ENCODE data around the gene CBX6. TPM values are rescaled to one million over a fixed set of nuclear protein-coding genes. Genes with fewer than 3 reads are reported as not detected.

CBX6 gene
- polyA plus RNA-seq, 2 of the 4 experiments (the other 2 are of a cell fraction): 9.8 to 24.0 TPM

- Histone ChIP-seq H3K4me1 (no peaks in the 10 kb centered on the region), H3K4me3 (no peak overlapping the region), H3K9me3 (no peaks in the 10 kb centered on the region), H3K27ac (no peak overlapping the region), H3K4me2 (no peak overlapping the region)
- ATAC-seq (no peak), DNase-seq (ENCODE audit: low read depth in 1 of 2, low spot score in 1 of 2) (no peak), FAIRE-seq (no peak)
- ChIA-PET CTCF (interaction anchor here (1.1 kb wide), 1 partner anchor 40 kb away, joined by 3 read pairs; no protein-coding TSS in a partner anchor), POLR2A (no interaction called here)
- 26% methylated on average over 7 of the region's 9 CpGs for WGBS (ENCODE audit: missing lambda C conversion rate)
- TF ChIP-seq HEYL (CRISPR knock-in tag; IDR thresholded peaks at IDR 0.05) (no peak), NFE2L2 (conservative IDR thresholded peaks at IDR 0.05; ENCODE audit: low read length) (no peak), ZNF302 (CRISPR knock-in tag; IDR thresholded peaks at IDR 0.05) (no peak), FOSL2 (IDR thresholded peaks at IDR 0.05) (no peak), FOSL2 (CRISPR knock-in tag; IDR thresholded peaks at IDR 0.05) (no peak), HOXA7 (CRISPR knock-in tag; IDR thresholded peaks at IDR 0.05) (no peak), HOXB5 (CRISPR knock-in tag; IDR thresholded peaks at IDR 0.05) (no peak), RNF2 (IDR thresholded peaks at IDR 0.05; ENCODE audit: borderline replicate concordance, low read depth) (no peak)
- TF ChIP-seq, protein P1, sequence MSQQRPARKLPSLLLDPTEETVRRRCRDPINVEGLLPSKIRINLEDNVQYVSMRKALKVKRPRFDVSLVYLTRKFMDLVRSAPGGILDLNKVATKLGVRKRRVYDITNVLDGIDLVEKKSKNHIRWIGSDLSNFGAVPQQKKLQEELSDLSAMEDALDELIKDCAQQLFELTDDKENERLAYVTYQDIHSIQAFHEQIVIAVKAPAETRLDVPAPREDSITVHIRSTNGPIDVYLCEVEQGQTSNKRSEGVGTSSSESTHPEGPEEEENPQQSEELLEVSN (IDR thresholded peaks at IDR 0.05; ENCODE audit: borderline replicate concordance, low read depth): no peak
- TF ChIP-seq, protein P2, sequence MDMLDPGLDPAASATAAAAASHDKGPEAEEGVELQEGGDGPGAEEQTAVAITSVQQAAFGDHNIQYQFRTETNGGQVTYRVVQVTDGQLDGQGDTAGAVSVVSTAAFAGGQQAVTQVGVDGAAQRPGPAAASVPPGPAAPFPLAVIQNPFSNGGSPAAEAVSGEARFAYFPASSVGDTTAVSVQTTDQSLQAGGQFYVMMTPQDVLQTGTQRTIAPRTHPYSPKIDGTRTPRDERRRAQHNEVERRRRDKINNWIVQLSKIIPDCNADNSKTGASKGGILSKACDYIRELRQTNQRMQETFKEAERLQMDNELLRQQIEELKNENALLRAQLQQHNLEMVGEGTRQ (IDR thresholded peaks at IDR 0.05): no peak
Observed at GRCh38 chr22:38891256-38891655, 19.2 kb upstream of the CBX6 start.

GRCh38 chr22:38890377-38890776 lies 18.4 kb upstream of the CBX6 start:
- no peak for TF ChIP-seq RNF2 (IDR thresholded peaks at IDR 0.05; ENCODE audit: borderline replicate concordance, low read depth)
- H3K4me1 ChIP-seq: no peaks in the 10 kb centered on the region
- FAIRE-seq: no peak
- no peak overlapping the region for H3K4me3 ChIP-seq
- CTCF ChIA-PET: interaction anchor here (1.2 kb wide), 1 partner anchor 29 kb away, joined by 3 read pairs; no protein-coding TSS in a partner anchor
- ATAC-seq: no peak
- H3K27ac ChIP-seq: no peak overlapping the region
- WGBS (ENCODE audit: missing lambda C conversion rate): 67% methylated on average over 5 of the region's 5 CpGs
- no peak overlapping the region for H3K4me2 ChIP-seq
- H3K9me3 ChIP-seq: no peaks in the 10 kb centered on the region
- POLR2A ChIA-PET: no interaction called here
- DNase-seq (ENCODE audit: low read depth in 1 of 2, low spot score in 1 of 2): no peak

GRCh38 chr22:38886333-38886732 lies 14.3 kb upstream of the CBX6 start:
- FAIRE-seq: no peak
- WGBS (ENCODE audit: missing lambda C conversion rate): 44% methylated on average over 5 of the region's 5 CpGs
- H3K27ac ChIP-seq: no peak overlapping the region

More at GRCh38 chr22:38886333-38886732, 14.3 kb upstream of the CBX6 start:
- no peak for TF ChIP-seq ATOH8 (CRISPR knock-in tag; IDR thresholded peaks at IDR 0.05; ENCODE audit: low read depth)
- TF ChIP-seq, protein P3, sequence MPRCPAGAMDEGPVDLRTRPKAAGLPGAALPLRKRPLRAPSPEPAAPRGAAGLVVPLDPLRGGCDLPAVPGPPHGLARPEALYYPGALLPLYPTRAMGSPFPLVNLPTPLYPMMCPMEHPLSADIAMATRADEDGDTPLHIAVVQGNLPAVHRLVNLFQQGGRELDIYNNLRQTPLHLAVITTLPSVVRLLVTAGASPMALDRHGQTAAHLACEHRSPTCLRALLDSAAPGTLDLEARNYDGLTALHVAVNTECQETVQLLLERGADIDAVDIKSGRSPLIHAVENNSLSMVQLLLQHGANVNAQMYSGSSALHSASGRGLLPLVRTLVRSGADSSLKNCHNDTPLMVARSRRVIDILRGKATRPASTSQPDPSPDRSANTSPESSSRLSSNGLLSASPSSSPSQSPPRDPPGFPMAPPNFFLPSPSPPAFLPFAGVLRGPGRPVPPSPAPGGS (IDR thresholded peaks at IDR 0.05): no peak
- no peak for TF ChIP-seq PBX3 (IDR thresholded peaks at IDR 0.05)
- TF ChIP-seq ZFP36 (IDR thresholded peaks at IDR 0.05; ENCODE audit: borderline replicate concordance, partially characterized antibody): no peak
- no peak for TF ChIP-seq MAZ (IDR thresholded peaks at IDR 0.05; ENCODE audit: borderline replicate concordance, low read depth, low read length)
- TF ChIP-seq TFCP2L1 (CRISPR knock-in tag; IDR thresholded peaks at IDR 0.05): no peak
- TF ChIP-seq FOXS1 (CRISPR knock-in tag; IDR thresholded peaks at IDR 0.05): no peak
- Histone ChIP-seq H3K4me1 (0 out of 3 replicates have a peak, but pooled peaks cover 2% of the 10 kb centered on the region), H3K4me3 (no peak overlapping the region), H3K4me2 (no peak overlapping the region), H3K9me3 (no peaks in the 10 kb centered on the region)
- ChIA-PET CTCF (interaction anchor here (0.6 kb wide), 1 partner anchor 162 kb away, joined by 3 read pairs; no protein-coding TSS in a partner anchor), POLR2A (no interaction called here)
- no peak for DNase-seq (ENCODE audit: low read depth in 1 of 2, low spot score in 1 of 2)
- ATAC-seq: no peak

Data from A549 (cell line).